Thyroid gland (tissue), 4 donors: ENCODE data around the gene EDNRA.

ENCODE experiments used
- CTCF ChIP-seq, 6 experiments: fragments of 200-600 bp in 3 of 6; fragments of 450-650 bp in 3 of 6; sonication (generic) in 3 of 6; IDR thresholded peaks; one replicate each; pipeline ENCODE4 v1.5.1; 2016 to 2019; ENCODE audit warnings: antibody characterized with exemption in 6 of 6, mild to moderate bottlenecking in 2 of 6, inconsistent platforms in 1 of 6, moderate library complexity in 1 of 6
- POLR2A ChIP-seq, 2 donors: fragments of 450-650 bp; IDR thresholded peaks; one replicate each; pipeline ENCODE4 v1.6.1; 2017; ENCODE audit warnings: antibody characterized with exemption in 2 of 2, mild to moderate bottlenecking in 2 of 2, moderate library complexity in 1 of 2

- no peak for TF ChIP-seq CTCF (IDR thresholded peaks at IDR 0.05)
- no peak for TF ChIP-seq POLR2A (IDR thresholded peaks at IDR 0.05)
Observed at GRCh38 chr4:147518086-147518485, 37.2 kb downstream of the EDNRA start.
